HepG2 (cell line): ENCODE data around the gene WDCP. TPM values are rescaled to one million over a fixed set of nuclear protein-coding genes. Genes with fewer than 3 reads are reported as not detected.

Experiments
- ATF3 ChIP-seq: sonication (generic); formaldehyde crosslinking; IDR thresholded peaks from 2 replicates; pipeline ENCODE4 v1.4.0; 2020; ENCODE audit warnings: missing genetic modification reagents
- CTCF ChIP-seq: sonication (generic); formaldehyde crosslinking; IDR thresholded peaks from 2 replicates; pipeline ENCODE4 v1.5.0; 2020; ENCODE audit warnings: mild to moderate bottlenecking, missing genetic modification reagents, moderate library complexity
- DPF2 ChIP-seq: sonication (generic); formaldehyde crosslinking; IDR thresholded peaks from 2 replicates; pipeline ENCODE4 v1.4.0; 2020; ENCODE audit warnings: mild to moderate bottlenecking, low read depth, missing genetic modification reagents, borderline replicate concordance
- ISL2 ChIP-seq: sonication (generic); formaldehyde crosslinking; IDR thresholded peaks from 2 replicates; pipeline ENCODE4 v1.5.0; 2020; ENCODE audit warnings: missing genetic modification reagents
- RARG ChIP-seq: sonication (generic); formaldehyde crosslinking; IDR thresholded peaks from 2 replicates; pipeline ENCODE4 v1.4.0; 2020; ENCODE audit warnings: low read depth, mild to moderate bottlenecking, missing genetic modification reagents
- SP1 ChIP-seq, 2 experiments: fragments of 450-650 bp in 1 of 2; sonication (generic) in 1 of 2; formaldehyde crosslinking in 1 of 2; IDR thresholded peaks; 2 replicates each; pipeline versions ENCODE4 v1.4.0 to v1.6.1; 2016 to 2020; ENCODE audit warnings: missing genetic modification reagents in 1 of 2
- ZNF331 ChIP-seq: sonication (generic); formaldehyde crosslinking; IDR thresholded peaks from 2 replicates; pipeline ENCODE4 v1.4.0; 2020; ENCODE audit warnings: missing genetic modification reagents
- ZNF383 ChIP-seq: sonication (generic); formaldehyde crosslinking; IDR thresholded peaks from 2 replicates; pipeline ENCODE4 v1.4.0; 2020; ENCODE audit warnings: missing genetic modification reagents, mild to moderate bottlenecking, borderline replicate concordance
- ZNF407 ChIP-seq: sonication (generic); formaldehyde crosslinking; IDR thresholded peaks from one replicate; pipeline ENCODE4 v1.5.1; 2020; ENCODE audit warnings: mild to moderate bottlenecking, missing genetic modification reagents; ENCODE audit errors: not compliant biosample characterization
- ZNF576 ChIP-seq: sonication (generic); formaldehyde crosslinking; IDR thresholded peaks from 2 replicates; pipeline ENCODE4 v1.4.0; 2020; ENCODE audit warnings: mild to moderate bottlenecking, missing genetic modification reagents
- ZNF713 ChIP-seq: sonication (generic); formaldehyde crosslinking; IDR thresholded peaks from 2 replicates; pipeline ENCODE4 v1.4.0; 2020; ENCODE audit warnings: mild to moderate bottlenecking, missing genetic modification reagents
- ZNF879 ChIP-seq: sonication (generic); formaldehyde crosslinking; IDR thresholded peaks from 2 replicates; pipeline ENCODE4 v1.8.1; 2023; ENCODE audit warnings: missing genetic modification reagents
- polyA plus RNA-seq, 8 experiments: library from polyadenylated mRNA; depleted of rRNA in 3 of 8; stranded (reverse) in 7 of 8; unstranded in 1 of 8; fragments of >200 nt; fragmentation: Illumina TruSeq in 4 of 8; extraction: Trizol in 4 of 8; gene quantifications; 2 replicates each; pipeline versions ENCODE4 v1.2.1 to v1.2.3, GENCODE V29; 2011 to 2016; ENCODE audit warnings: low read depth in 4 of 8, missing spikeins in 1 of 8, mixed read lengths in 1 of 8; ENCODE audit not compliant: insufficient read depth in 1 of 8
- total RNA-seq, 5 experiments: library from RNA; depleted of rRNA; stranded (reverse); fragments of >200 nt; fragmentation: Illumina TruSeq; extraction: Trizol; gene quantifications; 2 replicates each; pipeline ENCODE4 v1.2.3, GENCODE V29; 2016; ENCODE audit warnings: low read depth in 1 of 5
- TF ChIP-seq, protein P1 (sequence below): sonication (generic); formaldehyde crosslinking; IDR thresholded peaks from 2 replicates; pipeline ENCODE4 v1.9.0; 2022; ENCODE audit warnings: missing genetic modification reagents, mild to moderate bottlenecking, borderline replicate concordance
- TF ChIP-seq, protein P2 (sequence below): sonication (generic); formaldehyde crosslinking; IDR thresholded peaks from 2 replicates; pipeline ENCODE4 v1.5.1; 2020; ENCODE audit warnings: missing genetic modification reagents, mild to moderate bottlenecking, borderline replicate concordance

WDCP gene
- total and polyA plus RNA-seq, 2 of the 13 experiments (the other 11 are each of a cell fraction or from before 2014, with no cell fraction given), result 17.4 to 22.6 TPM

- TF ChIP-seq ZNF713 (CRISPR knock-in tag), result no peak
- TF ChIP-seq ZNF331 (CRISPR knock-in tag), result no peak
- no peak for TF ChIP-seq ISL2 (CRISPR knock-in tag)
- no peak for TF ChIP-seq RARG (CRISPR knock-in tag)
- TF ChIP-seq, protein P1, sequence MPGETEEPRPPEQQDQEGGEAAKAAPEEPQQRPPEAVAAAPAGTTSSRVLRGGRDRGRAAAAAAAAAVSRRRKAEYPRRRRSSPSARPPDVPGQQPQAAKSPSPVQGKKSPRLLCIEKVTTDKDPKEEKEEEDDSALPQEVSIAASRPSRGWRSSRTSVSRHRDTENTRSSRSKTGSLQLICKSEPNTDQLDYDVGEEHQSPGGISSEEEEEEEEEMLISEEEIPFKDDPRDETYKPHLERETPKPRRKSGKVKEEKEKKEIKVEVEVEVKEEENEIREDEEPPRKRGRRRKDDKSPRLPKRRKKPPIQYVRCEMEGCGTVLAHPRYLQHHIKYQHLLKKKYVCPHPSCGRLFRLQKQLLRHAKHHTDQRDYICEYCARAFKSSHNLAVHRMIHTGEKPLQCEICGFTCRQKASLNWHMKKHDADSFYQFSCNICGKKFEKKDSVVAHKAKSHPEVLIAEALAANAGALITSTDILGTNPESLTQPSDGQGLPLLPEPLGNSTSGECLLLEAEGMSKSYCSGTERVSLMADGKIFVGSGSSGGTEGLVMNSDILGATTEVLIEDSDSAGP, result peak; percentile 65; the same call in 1 of the 2 replicates
- TF ChIP-seq SP1 (IDR thresholded peaks at IDR 0.05), result no peak
- TF ChIP-seq SP1 (CRISPR knock-in tag; IDR thresholded peaks at IDR 0.05), result 0 out of 2 replicates have a peak, but pooled peaks have one; percentile 8
- TF ChIP-seq ZNF383, result no peak
- TF ChIP-seq ZNF576 (CRISPR knock-in tag), result no peak
- TF ChIP-seq ZNF407 (CRISPR knock-in tag), result peak; percentile 81
- no peak for TF ChIP-seq ZNF879
- no peak for TF ChIP-seq DPF2 (CRISPR knock-in tag)
- TF ChIP-seq, protein P2, sequence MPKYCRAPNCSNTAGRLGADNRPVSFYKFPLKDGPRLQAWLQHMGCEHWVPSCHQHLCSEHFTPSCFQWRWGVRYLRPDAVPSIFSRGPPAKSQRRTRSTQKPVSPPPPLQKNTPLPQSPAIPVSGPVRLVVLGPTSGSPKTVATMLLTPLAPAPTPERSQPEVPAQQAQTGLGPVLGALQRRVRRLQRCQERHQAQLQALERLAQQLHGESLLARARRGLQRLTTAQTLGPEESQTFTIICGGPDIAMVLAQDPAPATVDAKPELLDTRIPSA, result no peak
- peak; percentile 95 for TF ChIP-seq CTCF (CRISPR knock-in tag)
- 0 out of 2 replicates have a peak, but pooled peaks have one; percentile 22 for TF ChIP-seq ATF3 (CRISPR knock-in tag)
Measured at GRCh38 chr2:24021122-24021998, 25.8 kb downstream of the WDCP start (continued).
